Tongue (tissue), 2 donors: ENCODE results near the gene CPB1. TPM values are rescaled to one million over a fixed set of nuclear protein-coding genes. Genes with fewer than 3 reads are reported as not detected.
A peak's percentile ranks its signal among the peaks of the same experiment; 100 is the strongest.

ENCODE experiments used
- DNase-seq: peaks from one replicate; pipeline ENCODE4 v3.0.0-alpha.2; 2015
- total RNA-seq: library from RNA; depleted of rRNA; stranded (reverse); fragments of >200 nt; gene quantifications from one replicate; pipeline ENCODE4 v1.2.3, GENCODE V29; 2014

The CPB1 gene
- total RNA-seq, 1 donor from 2014 or later, result not detected

- DNase-seq, result no peak
Measured at GRCh38 chr3:148833223-148833622, 5.6 kb downstream of the CPB1 start.

- DNase-seq, result no peak
Measured at GRCh38 chr3:148839805-148840204, 12.2 kb downstream of the CPB1 start.

GRCh38 chr3:148840451-148840850, 12.8 kb downstream of the CPB1 start:
- no peak for DNase-seq

GRCh38 chr3:148845756-148846395, 18.3 kb downstream of the CPB1 start:
- DNase-seq, result no peak

- DNase-seq, result no peak
Measured at GRCh38 chr3:148847351-148847750, 19.7 kb downstream of the CPB1 start.

GRCh38 chr3:148848410-148848809, 20.8 kb downstream of the CPB1 start:
- DNase-seq, result no peak

GRCh38 chr3:148852271-148852992, 24.8 kb downstream of the CPB1 start:
- no peak for DNase-seq

GRCh38 chr3:148853076-148853475, 25.5 kb downstream of the CPB1 start:
- DNase-seq, result no peak

- no peak for DNase-seq
Measured at GRCh38 chr3:148854061-148854460, 26.4 kb downstream of the CPB1 start.

GRCh38 chr3:148856384-148856783, 28.8 kb downstream of the CPB1 start:
- no peak for DNase-seq

GRCh38 chr3:148857316-148857715, 29.7 kb downstream of the CPB1 start:
- no peak for DNase-seq

- DNase-seq, result peak; percentile 60
Measured at GRCh38 chr3:148861277-148861869, 33.8 kb downstream of the CPB1 start.

- DNase-seq, result no peak
Measured at GRCh38 chr3:148863297-148863696, 35.7 kb downstream of the CPB1 start.

GRCh38 chr3:148863814-148864213, 36.2 kb downstream of the CPB1 start:
- DNase-seq, result no peak

GRCh38 chr3:148865049-148865448, 37.4 kb downstream of the CPB1 start, which contains the start of gene CPA3:
TSS of gene CPA3 (plus strand) at chr3:148865296. CDS start at chr3:148865308, 12 bp downstream.
- no peak for DNase-seq

GRCh38 chr3:148866261-148866660, 38.6 kb downstream of the CPB1 start:
- DNase-seq, result no peak

- DNase-seq, result no peak
Measured at GRCh38 chr3:148873270-148873927, 45.8 kb downstream of the CPB1 start.

GRCh38 chr3:148873977-148874376, 46.4 kb downstream of the CPB1 start:
- DNase-seq, result no peak

GRCh38 chr3:148878095-148878494, 50.5 kb downstream of the CPB1 start:
- DNase-seq, result no peak

- no peak for DNase-seq
Measured at GRCh38 chr3:148879256-148879655, 51.6 kb downstream of the CPB1 start.

GRCh38 chr3:148880681-148881080, 53.1 kb downstream of the CPB1 start:
- DNase-seq, result no peak

- no peak for DNase-seq
Measured at GRCh38 chr3:148881286-148881685, 53.7 kb downstream of the CPB1 start.

GRCh38 chr3:148882288-148882687, 54.7 kb downstream of the CPB1 start:
- DNase-seq, result peak; percentile 37
